LNCaP clone FGC (cell line): ENCODE measurements around the gene MARCHF4.

ENCODE experiments used
- DNase-seq: peaks from one replicate; pipeline ENCODE4 v3.0.0-alpha.2; 2011; ENCODE audit warnings: low read depth
- H3K4me3 ChIP-seq: 2 replicates; pipeline ENCODE4 v1.5.1; 2011; ENCODE audit warnings: mild to moderate bottlenecking, low read depth, low read length, control low read depth
- TF ChIP-seq, protein P1 (sequence below): IDR thresholded peaks from 2 replicates; pipeline ENCODE4 v1.5.1; 2012; ENCODE audit warnings: mild to moderate bottlenecking; ENCODE audit not compliant: control insufficient read depth, insufficient read depth; ENCODE audit errors: extremely low read depth

Gene MARCHF4

GRCh38 chr2:216375286-216375685 is 3.0 kb upstream of the MARCHF4 start:
- no peak overlapping the region for H3K4me3 ChIP-seq
- TF ChIP-seq, protein P1, sequence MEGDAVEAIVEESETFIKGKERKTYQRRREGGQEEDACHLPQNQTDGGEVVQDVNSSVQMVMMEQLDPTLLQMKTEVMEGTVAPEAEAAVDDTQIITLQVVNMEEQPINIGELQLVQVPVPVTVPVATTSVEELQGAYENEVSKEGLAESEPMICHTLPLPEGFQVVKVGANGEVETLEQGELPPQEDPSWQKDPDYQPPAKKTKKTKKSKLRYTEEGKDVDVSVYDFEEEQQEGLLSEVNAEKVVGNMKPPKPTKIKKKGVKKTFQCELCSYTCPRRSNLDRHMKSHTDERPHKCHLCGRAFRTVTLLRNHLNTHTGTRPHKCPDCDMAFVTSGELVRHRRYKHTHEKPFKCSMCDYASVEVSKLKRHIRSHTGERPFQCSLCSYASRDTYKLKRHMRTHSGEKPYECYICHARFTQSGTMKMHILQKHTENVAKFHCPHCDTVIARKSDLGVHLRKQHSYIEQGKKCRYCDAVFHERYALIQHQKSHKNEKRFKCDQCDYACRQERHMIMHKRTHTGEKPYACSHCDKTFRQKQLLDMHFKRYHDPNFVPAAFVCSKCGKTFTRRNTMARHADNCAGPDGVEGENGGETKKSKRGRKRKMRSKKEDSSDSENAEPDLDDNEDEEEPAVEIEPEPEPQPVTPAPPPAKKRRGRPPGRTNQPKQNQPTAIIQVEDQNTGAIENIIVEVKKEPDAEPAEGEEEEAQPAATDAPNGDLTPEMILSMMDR: no peak
- no peak for DNase-seq

GRCh38 chr2:216373896-216374295 is 1.6 kb upstream of the MARCHF4 start:
- no peak overlapping the region for H3K4me3 ChIP-seq
- TF ChIP-seq, protein P1: no peak
- no peak for DNase-seq

- DNase-seq: no peak
- H3K4me3 ChIP-seq: no peak overlapping the region
- TF ChIP-seq, protein P1: no peak
Measured at GRCh38 chr2:216372761-216373291, 543 bp upstream of the MARCHF4 start.

GRCh38 chr2:216370961-216371712 is 1.1 kb downstream of the MARCHF4 start:
- TF ChIP-seq, protein P1: no peak
- H3K4me3 ChIP-seq: no peak overlapping the region
- no peak for DNase-seq

- H3K4me3 ChIP-seq: no peak overlapping the region
Measured at GRCh38 chr2:216369821-216370220, 2.5 kb downstream of the MARCHF4 start.

GRCh38 chr2:216366777-216367471 is 5.4 kb downstream of the MARCHF4 start:
- DNase-seq: no peak
- H3K4me3 ChIP-seq: no peak overlapping the region
- TF ChIP-seq, protein P1: no peak

More at GRCh38 chr2:216369821-216370220, 2.5 kb downstream of the MARCHF4 start:
- TF ChIP-seq, protein P1: no peak
- no peak for DNase-seq
